ENCODE measurements around the gene NABP2. TPM values are rescaled to one million over a fixed set of nuclear protein-coding genes. Genes with fewer than 3 reads are reported as not detected.

Gene NABP2
- total and polyA plus RNA-seq, 8 donors, result 14.1 to 23.6 (median 17.5) TPM

DNA sequence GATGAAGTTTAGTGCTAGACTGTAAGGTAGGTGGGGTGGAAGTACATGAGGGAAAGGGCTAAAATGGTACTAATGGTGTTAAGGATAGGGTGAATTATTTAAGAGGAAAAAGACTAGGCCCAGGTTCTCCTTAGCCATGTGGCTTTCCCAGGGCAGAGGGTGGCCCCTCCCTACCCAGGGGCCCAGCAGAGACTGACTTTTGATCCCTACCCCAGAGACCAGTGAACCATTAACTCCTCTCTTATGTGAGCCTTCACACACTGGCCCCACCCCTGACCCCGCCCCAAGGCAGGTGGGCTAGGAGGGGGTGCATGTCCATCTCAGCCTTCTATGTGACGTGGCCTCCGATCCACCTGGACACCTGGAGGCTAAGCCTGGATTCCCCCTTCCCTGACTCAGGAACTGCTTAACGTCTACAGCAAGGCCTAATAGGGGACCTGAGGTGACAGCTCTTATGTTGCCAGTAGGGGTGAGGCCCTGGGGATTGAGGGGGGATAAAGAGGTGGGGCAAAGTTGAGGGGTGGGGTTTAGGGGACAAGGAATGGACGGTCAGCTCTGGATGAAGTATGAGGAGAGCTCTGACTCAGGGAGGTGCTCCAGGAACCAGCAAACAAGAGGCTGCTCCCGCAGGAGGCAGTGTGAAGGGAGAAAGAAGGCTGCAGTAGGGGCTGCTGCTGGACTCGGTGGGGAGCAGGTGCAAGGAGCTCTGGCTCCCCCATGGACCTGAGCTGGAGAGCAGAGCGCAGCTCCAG is 6.5 kb downstream of the NABP2 start:
- DNase-seq (peak; percentile 84 to 95 (median 94)), FAIRE-seq (no peak), ATAC-seq (peak; percentile 86 to 93 (median 91))
- Histone ChIP-seq H3K36me3 (no peaks in the 10 kb centered on the region), H3K9me3 (no peaks in the 10 kb centered on the region), H3K4me1 (peaks cover 0 to 18% (median 8%) of the 10 kb centered on the region in 3 donors), H3K27ac (peak overlapping the region; percentile 66 to 71 (median 70)), H3K4me3 (peak overlapping the region; percentile 16 to 56 (median 44)), H3K27me3 (no peaks in the 10 kb centered on the region)
- TF ChIP-seq, protein P1, sequence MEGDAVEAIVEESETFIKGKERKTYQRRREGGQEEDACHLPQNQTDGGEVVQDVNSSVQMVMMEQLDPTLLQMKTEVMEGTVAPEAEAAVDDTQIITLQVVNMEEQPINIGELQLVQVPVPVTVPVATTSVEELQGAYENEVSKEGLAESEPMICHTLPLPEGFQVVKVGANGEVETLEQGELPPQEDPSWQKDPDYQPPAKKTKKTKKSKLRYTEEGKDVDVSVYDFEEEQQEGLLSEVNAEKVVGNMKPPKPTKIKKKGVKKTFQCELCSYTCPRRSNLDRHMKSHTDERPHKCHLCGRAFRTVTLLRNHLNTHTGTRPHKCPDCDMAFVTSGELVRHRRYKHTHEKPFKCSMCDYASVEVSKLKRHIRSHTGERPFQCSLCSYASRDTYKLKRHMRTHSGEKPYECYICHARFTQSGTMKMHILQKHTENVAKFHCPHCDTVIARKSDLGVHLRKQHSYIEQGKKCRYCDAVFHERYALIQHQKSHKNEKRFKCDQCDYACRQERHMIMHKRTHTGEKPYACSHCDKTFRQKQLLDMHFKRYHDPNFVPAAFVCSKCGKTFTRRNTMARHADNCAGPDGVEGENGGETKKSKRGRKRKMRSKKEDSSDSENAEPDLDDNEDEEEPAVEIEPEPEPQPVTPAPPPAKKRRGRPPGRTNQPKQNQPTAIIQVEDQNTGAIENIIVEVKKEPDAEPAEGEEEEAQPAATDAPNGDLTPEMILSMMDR (IDR thresholded peaks at IDR 0.05), result no peak
- WGBS, 2 donors, result 16 to 20% methylated on average over 8 of the region's 8 CpGs
- intact Hi-C loops (cut with DNase I), result no loop called here

DNA sequence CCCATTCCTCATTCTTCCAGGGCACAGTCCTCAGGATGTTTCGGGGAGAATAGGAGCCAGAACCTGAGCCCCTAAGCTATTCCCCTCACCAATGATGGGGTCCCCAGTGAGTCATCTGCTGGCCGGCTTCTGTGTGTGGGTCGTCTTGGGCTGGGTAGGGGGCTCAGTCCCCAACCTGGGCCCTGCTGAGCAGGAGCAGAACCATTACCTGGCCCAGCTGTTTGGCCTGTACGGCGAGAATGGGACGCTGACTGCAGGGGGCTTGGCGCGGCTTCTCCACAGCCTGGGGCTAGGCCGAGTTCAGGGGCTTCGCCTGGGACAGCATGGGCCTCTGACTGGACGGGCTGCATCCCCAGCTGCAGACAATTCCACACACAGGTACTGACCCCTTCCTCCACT is 7.0 kb downstream of the NABP2 start:
- H3K27ac ChIP-seq, result peak overlapping the region; percentile 66 to 71 (median 70)
- H3K4me3 ChIP-seq, result peak overlapping the region; percentile 16 to 56 (median 44)
- no peaks in the 10 kb centered on the region for H3K36me3 ChIP-seq
- TF ChIP-seq, protein P1 (IDR thresholded peaks at IDR 0.05), result no peak
- ATAC-seq (peak; percentile 7 to 22 (median 15)), FAIRE-seq (no peak), DNase-seq (peak in 1 of 6 donors; percentile 31)
- H3K4me1 ChIP-seq, result peaks cover 0 to 20% (median 9%) of the 10 kb centered on the region in 3 donors
- WGBS, 2 donors, result 26 to 37% methylated on average over 10 to 11 of the region's 11 CpGs
- no peaks in the 10 kb centered on the region for H3K9me3 ChIP-seq
- H3K27me3 ChIP-seq, result no peaks in the 10 kb centered on the region
- intact Hi-C loops (cut with DNase I), result no loop called here

DNA sequence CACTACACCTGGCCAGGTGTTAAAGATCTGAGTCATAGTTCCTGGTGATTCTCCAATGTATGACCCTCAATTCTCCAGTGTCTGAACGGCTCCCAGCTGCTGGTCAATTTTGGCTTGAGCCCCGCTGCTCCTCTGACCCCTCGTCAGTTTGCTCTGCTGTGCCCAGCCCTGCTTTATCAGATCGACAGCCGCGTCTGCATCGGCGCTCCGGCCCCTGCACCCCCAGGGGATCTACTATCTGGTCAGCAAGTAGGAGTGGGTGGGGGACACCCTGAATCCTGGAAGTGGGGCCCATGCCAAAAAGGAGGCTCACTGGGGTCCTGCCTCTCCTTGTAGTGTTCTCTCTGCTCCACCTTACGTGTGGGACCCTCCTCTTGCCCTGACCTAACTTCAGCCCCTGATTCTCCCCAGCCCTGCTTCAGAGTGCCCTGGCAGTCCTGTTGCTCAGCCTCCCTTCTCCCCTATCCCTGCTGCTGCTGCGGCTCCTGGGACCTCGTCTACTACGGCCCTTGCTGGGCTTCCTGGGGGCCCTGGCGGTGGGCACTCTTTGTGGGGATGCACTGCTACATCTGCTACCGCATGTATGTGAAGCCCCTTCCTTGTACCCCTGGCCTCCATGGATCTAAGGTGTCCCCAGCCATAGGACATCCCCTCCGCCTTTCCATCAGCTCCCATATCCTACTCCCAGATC is 10.7 kb downstream of the NABP2 start:
- peak in 2 of 6 donors; percentile 59 to 61 for DNase-seq
- Histone ChIP-seq H3K27ac (peak overlapping the region; percentile 22 to 51 (median 32)), H3K36me3 (no peaks in the 10 kb centered on the region), H3K27me3 (no peaks in the 10 kb centered on the region), H3K4me1 (peaks cover 0 to 15% (median 3%) of the 10 kb centered on the region in 3 donors), H3K9me3 (no peaks in the 10 kb centered on the region), H3K4me3 (no peak overlapping the region)
- peak in 1 of 4 donors; percentile 18 for ATAC-seq
- TF ChIP-seq, protein P1 (IDR thresholded peaks at IDR 0.05), result no peak
- intact Hi-C loops (cut with DNase I), result no loop called here
- WGBS, 2 donors, result 42 to 51% methylated on average over 16 of the region's 16 CpGs
- FAIRE-seq, result no peak

- Histone ChIP-seq H3K27me3 (no peaks in the 10 kb centered on the region), H3K27ac (no peak overlapping the region), H3K4me3 (no peak overlapping the region), H3K9me3 (no peaks in the 10 kb centered on the region), H3K4me1 (peaks cover 0 to 11% (median 3%) of the 10 kb centered on the region in 3 donors), H3K36me3 (no peaks in the 10 kb centered on the region)
- TF ChIP-seq, protein P1 (IDR thresholded peaks at IDR 0.05), result no peak
- WGBS, 2 donors, result 59 to 61% methylated on average over 6 of the region's 6 CpGs
- intact Hi-C loops (cut with DNase I), result no loop called here
- FAIRE-seq (no peak), DNase-seq (peak in 4 of 6 donors; percentile 47 to 85 (median 73)), ATAC-seq (peak; percentile 36 to 65 (median 63))
These were observed 11.9 kb downstream of the NABP2 start for GRCh38 chr12:56236091-56236490.
